ENCODE results near the gene UHMK1.
A peak's percentile ranks its signal among the peaks of the same experiment; 100 is the strongest.

Gene UHMK1

GRCh38 chr1:162560303-162561036 is 62.9 kb downstream of the UHMK1 start:
- no peak for DNase-seq
- H3K9me3 ChIP-seq, result no peaks in the 10 kb centered on the region
- no peak for TF ChIP-seq CTCF (IDR thresholded peaks at IDR 0.05; ENCODE audit: low read depth, low read length)
- H3K4me1 ChIP-seq, result no peaks in the 10 kb centered on the region
- no peaks in the 10 kb centered on the region for H3K27me3 ChIP-seq
- peak overlapping the region; percentile 85 for H3K4me3 ChIP-seq (ENCODE audit: low read depth, low read length)
- no peaks in the 10 kb centered on the region for H3K36me3 ChIP-seq

GRCh38 chr1:162561037-162561615 is 63.5 kb downstream of the UHMK1 start:
- peak; percentile 99 for DNase-seq
- Histone ChIP-seq H3K4me3 (ENCODE audit: low read depth, low read length) (peak overlapping the region; percentile 85), H3K36me3 (no peaks in the 10 kb centered on the region), H3K27me3 (no peaks in the 10 kb centered on the region), H3K9me3 (no peaks in the 10 kb centered on the region), H3K4me1 (no peaks in the 10 kb centered on the region)
- no peak for TF ChIP-seq CTCF (IDR thresholded peaks at IDR 0.05; ENCODE audit: low read depth, low read length)

- Histone ChIP-seq H3K27me3 (no peaks in the 10 kb centered on the region), H3K36me3 (peaks cover 2% of the 10 kb centered on the region; the same call in 1 of the 2 replicates), H3K4me1 (no peaks in the 10 kb centered on the region), H3K4me3 (ENCODE audit: low read depth, low read length) (peak within 1 kb of the TSS; percentile 85), H3K9me3 (no peaks in the 10 kb centered on the region)
- TF ChIP-seq CTCF (IDR thresholded peaks at IDR 0.05; ENCODE audit: low read depth, low read length), result no peak
- no peak for DNase-seq
These were observed 64.2 kb downstream of the UHMK1 start, which contains the start of gene UAP1 for GRCh38 chr1:162561616-162562469. TSS of gene UAP1 (plus strand) at chr1:162561722. CDS start at chr1:162566069, 4,347 bp downstream.

- no peak for TF ChIP-seq CTCF (IDR thresholded peaks at IDR 0.05; ENCODE audit: low read depth, low read length)
- Histone ChIP-seq H3K4me3 (ENCODE audit: low read depth, low read length) (peak overlapping the region; percentile 85), H3K36me3 (peaks cover 4% of the 10 kb centered on the region; the same call in 1 of the 2 replicates), H3K27me3 (no peaks in the 10 kb centered on the region), H3K9me3 (no peaks in the 10 kb centered on the region), H3K4me1 (no peaks in the 10 kb centered on the region)
- DNase-seq, result no peak
These were observed 64.8 kb downstream of the UHMK1 start for GRCh38 chr1:162562470-162562828.

- no peak overlapping the region for H3K4me3 ChIP-seq (ENCODE audit: low read depth, low read length)
- TF ChIP-seq CTCF (IDR thresholded peaks at IDR 0.05; ENCODE audit: low read depth, low read length), result no peak
- no peaks in the 10 kb centered on the region for H3K27me3 ChIP-seq
- no peaks in the 10 kb centered on the region for H3K9me3 ChIP-seq
- peaks cover 12% of the 10 kb centered on the region; the same call in 1 of the 2 replicates for H3K36me3 ChIP-seq
- no peak for DNase-seq
- no peaks in the 10 kb centered on the region for H3K4me1 ChIP-seq
These were observed 67.2 kb downstream of the UHMK1 start for GRCh38 chr1:162564762-162565218.
